Measurements from ENCODE around the gene DTNA. TPM values are rescaled to one million over a fixed set of nuclear protein-coding genes. Genes with fewer than 3 reads are reported as not detected.

Gene DTNA
- total RNA-seq, 2 experiments from 2014 or later, result not detected

DNA sequence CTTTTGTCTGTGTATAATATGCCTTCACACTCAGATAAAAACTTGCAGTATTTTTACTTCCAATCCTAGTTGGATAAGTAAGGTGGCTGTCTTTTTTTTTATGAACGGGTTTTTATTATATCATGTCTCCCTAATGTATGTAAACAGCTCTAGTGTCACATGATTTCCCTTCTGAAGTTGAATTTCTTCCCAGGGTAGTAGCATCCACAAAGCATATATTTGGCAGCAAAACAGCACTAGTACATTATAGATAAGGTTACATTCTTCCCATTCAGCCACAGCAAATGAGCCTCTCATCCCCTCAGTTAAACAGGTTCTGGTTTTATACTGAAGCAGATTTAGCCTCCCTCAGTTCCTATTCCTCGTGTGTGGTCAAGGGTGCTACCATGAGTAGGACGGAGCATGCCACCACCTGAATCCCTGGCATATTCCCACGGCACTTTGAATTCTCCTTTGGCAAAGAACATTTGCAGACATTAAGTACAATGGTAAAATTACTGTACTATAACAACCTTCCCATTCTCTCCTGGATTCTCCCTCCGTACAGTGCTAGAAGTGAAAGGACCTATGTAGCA lies 15.4 kb upstream of the DTNA start:
- Mint-ChIP-seq H3K27ac (no peak overlapping the region), H3K9me3 (no peaks in the 10 kb centered on the region), H3K27me3 (peaks cover 14% of the 10 kb centered on the region), H3K36me3 (ENCODE audit: low read depth) (no peaks in the 10 kb centered on the region), H3K4me3 (no peak overlapping the region), H3K4me1 (ENCODE audit: low read depth) (no peaks in the 10 kb centered on the region)
- no peak overlapping the region for H3K27ac ChIP-seq (ENCODE audit: low read depth in 1 of 2, low read length in 2 of 2)
- intact Hi-C loops (cut with DNase I, micrococcal nuclease), result no loop called here
- H3K27me3 ChIP-seq (ENCODE audit: control insufficient read depth in 1 of 2, insufficient read depth in 2 of 2, low read length in 2 of 2), result peaks cover 0 to 4% of the 10 kb centered on the region in 2 experiments
- ATAC-seq (ENCODE audit: poor library complexity), result no peak
- H3K36me3 ChIP-seq (ENCODE audit: insufficient read depth, low read length), result no peaks in the 10 kb centered on the region
- H3K4me1 ChIP-seq (ENCODE audit: insufficient read depth, low read length), result no peaks in the 10 kb centered on the region
- TF ChIP-seq, protein P1, sequence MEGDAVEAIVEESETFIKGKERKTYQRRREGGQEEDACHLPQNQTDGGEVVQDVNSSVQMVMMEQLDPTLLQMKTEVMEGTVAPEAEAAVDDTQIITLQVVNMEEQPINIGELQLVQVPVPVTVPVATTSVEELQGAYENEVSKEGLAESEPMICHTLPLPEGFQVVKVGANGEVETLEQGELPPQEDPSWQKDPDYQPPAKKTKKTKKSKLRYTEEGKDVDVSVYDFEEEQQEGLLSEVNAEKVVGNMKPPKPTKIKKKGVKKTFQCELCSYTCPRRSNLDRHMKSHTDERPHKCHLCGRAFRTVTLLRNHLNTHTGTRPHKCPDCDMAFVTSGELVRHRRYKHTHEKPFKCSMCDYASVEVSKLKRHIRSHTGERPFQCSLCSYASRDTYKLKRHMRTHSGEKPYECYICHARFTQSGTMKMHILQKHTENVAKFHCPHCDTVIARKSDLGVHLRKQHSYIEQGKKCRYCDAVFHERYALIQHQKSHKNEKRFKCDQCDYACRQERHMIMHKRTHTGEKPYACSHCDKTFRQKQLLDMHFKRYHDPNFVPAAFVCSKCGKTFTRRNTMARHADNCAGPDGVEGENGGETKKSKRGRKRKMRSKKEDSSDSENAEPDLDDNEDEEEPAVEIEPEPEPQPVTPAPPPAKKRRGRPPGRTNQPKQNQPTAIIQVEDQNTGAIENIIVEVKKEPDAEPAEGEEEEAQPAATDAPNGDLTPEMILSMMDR (IDR thresholded peaks at IDR 0.05), result no peak
- CTCF ChIA-PET, result no interaction called here
- POLR2A ChIA-PET, result no interaction called here
- peaks cover 0 to 4% of the 10 kb centered on the region in 2 experiments for H3K9me3 ChIP-seq (ENCODE audit: control insufficient read depth in 1 of 2, insufficient read depth in 1 of 2, low read length in 2 of 2)
- DNase-seq, result no peak
- H3K4me3 ChIP-seq (ENCODE audit: low read length), result no peak overlapping the region

DNA sequence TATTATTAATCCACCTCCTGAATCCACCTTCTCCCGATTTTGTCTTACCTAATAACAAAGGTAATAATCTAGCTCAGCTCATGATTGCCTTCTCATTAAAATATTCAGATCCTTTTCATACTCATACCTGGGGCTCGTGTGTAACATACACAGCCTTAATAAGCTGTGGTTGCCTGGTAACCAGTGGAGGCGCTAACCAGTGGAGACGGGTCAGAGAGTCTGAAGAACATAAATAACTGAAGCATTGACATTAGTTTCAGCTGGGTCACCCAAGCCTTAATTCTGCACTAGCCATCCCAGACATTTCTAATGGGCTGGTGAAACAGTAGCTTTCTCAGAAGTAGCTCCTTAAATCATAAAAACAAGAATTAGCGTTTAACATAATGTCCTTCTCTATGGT lies 14.8 kb upstream of the DTNA start:
- no peaks in the 10 kb centered on the region for H3K36me3 ChIP-seq (ENCODE audit: insufficient read depth, low read length)
- no peak overlapping the region for H3K4me3 ChIP-seq (ENCODE audit: low read length)
- H3K4me3 Mint-ChIP-seq, result no peak overlapping the region
- intact Hi-C loops (cut with DNase I, micrococcal nuclease), result no loop called here
- DNase-seq (no peak), ATAC-seq (ENCODE audit: poor library complexity) (no peak)
- no peaks in the 10 kb centered on the region for H3K4me1 ChIP-seq (ENCODE audit: insufficient read depth, low read length)
- H3K36me3 Mint-ChIP-seq (ENCODE audit: low read depth), result no peaks in the 10 kb centered on the region
- H3K9me3 ChIP-seq (ENCODE audit: control insufficient read depth in 1 of 2, insufficient read depth in 1 of 2, low read length in 2 of 2), result peaks cover 0 to 1% of the 10 kb centered on the region in 2 experiments
- H3K27ac ChIP-seq (ENCODE audit: low read depth in 1 of 2, low read length in 2 of 2), result no peak overlapping the region
- no peaks in the 10 kb centered on the region for H3K27me3 ChIP-seq (ENCODE audit: control insufficient read depth in 1 of 2, insufficient read depth in 2 of 2, low read length in 2 of 2)
- CTCF ChIA-PET, result no interaction called here
- TF ChIP-seq, protein P1 (IDR thresholded peaks at IDR 0.05), result no peak
- no peak overlapping the region for H3K27ac Mint-ChIP-seq
- peaks cover 14% of the 10 kb centered on the region for H3K27me3 Mint-ChIP-seq
- no peaks in the 10 kb centered on the region for H3K9me3 Mint-ChIP-seq
- POLR2A ChIA-PET, result no interaction called here
- H3K4me1 Mint-ChIP-seq (ENCODE audit: low read depth), result no peaks in the 10 kb centered on the region

DNA sequence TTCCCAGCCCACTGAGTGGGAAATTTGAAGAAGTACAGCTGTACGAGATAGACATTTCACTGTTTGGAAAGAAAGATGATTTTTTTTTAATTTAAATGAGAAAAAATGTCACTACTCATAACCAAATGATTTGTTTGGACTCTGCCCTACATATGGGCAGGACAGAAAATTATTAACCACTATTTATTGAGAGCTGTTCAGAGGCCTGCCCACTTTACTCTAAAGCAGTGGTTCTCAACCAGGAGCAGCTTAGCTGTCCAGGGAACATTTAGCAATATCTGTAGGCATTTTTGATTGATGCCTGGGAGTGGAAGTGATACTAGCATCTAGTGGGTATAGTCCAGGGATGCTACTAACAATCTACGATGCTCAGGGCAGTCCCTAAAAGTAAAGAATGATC lies 13.4 kb upstream of the DTNA start:
- H3K27ac Mint-ChIP-seq, result no peak overlapping the region
- H3K9me3 Mint-ChIP-seq, result no peaks in the 10 kb centered on the region
- ATAC-seq (ENCODE audit: poor library complexity), result no peak
- ChIA-PET CTCF (no interaction called here), POLR2A (no interaction called here)
- Histone ChIP-seq H3K27ac (ENCODE audit: low read depth in 1 of 2, low read length in 2 of 2) (no peak overlapping the region), H3K36me3 (ENCODE audit: insufficient read depth, low read length) (no peaks in the 10 kb centered on the region), H3K4me3 (ENCODE audit: low read length) (no peak overlapping the region), H3K9me3 (ENCODE audit: control insufficient read depth in 1 of 2, insufficient read depth in 1 of 2, low read length in 2 of 2) (no peaks in the 10 kb centered on the region), H3K4me1 (ENCODE audit: insufficient read depth, low read length) (no peaks in the 10 kb centered on the region), H3K27me3 (ENCODE audit: control insufficient read depth in 1 of 2, insufficient read depth in 2 of 2, low read length in 2 of 2) (no peaks in the 10 kb centered on the region)
- H3K4me3 Mint-ChIP-seq, result no peak overlapping the region
- DNase-seq, result no peak
- H3K4me1 Mint-ChIP-seq (ENCODE audit: low read depth), result no peaks in the 10 kb centered on the region
- peaks cover 14% of the 10 kb centered on the region for H3K27me3 Mint-ChIP-seq
- intact Hi-C loops (cut with DNase I, micrococcal nuclease), result no loop called here
- TF ChIP-seq, protein P1 (IDR thresholded peaks at IDR 0.05), result no peak
- H3K36me3 Mint-ChIP-seq (ENCODE audit: low read depth), result no peaks in the 10 kb centered on the region

Measured in CD4-positive, alpha-beta T cell (primary cell).